ENCODE measurements around the gene ZMIZ1.

Gene ZMIZ1

GRCh38 chr10:79099898-79100448, 31.2 kb downstream of the ZMIZ1 start:
- DNase-seq (ENCODE audit: low read depth) = no peak

GRCh38 chr10:79100771-79101170, 32.0 kb downstream of the ZMIZ1 start:
- DNase-seq (ENCODE audit: low read depth) = no peak

GRCh38 chr10:79101560-79102497, 33.1 kb downstream of the ZMIZ1 start:
- DNase-seq (ENCODE audit: low read depth) = no peak

- no peak for DNase-seq (ENCODE audit: low read depth)
Observed at GRCh38 chr10:79102498-79102874, 33.7 kb downstream of the ZMIZ1 start.

- no peak for DNase-seq (ENCODE audit: low read depth)
Observed at GRCh38 chr10:79103129-79103528, 34.4 kb downstream of the ZMIZ1 start.

- no peak for DNase-seq (ENCODE audit: low read depth)
Observed at GRCh38 chr10:79103585-79103984, 34.8 kb downstream of the ZMIZ1 start.

- no peak for DNase-seq (ENCODE audit: low read depth)
Observed at GRCh38 chr10:79105150-79105739, 36.5 kb downstream of the ZMIZ1 start.

GRCh38 chr10:79105818-79106217, 37.1 kb downstream of the ZMIZ1 start:
- no peak for DNase-seq (ENCODE audit: low read depth)

GRCh38 chr10:79106256-79107050, 37.7 kb downstream of the ZMIZ1 start:
- DNase-seq (ENCODE audit: low read depth) = no peak

- no peak for DNase-seq (ENCODE audit: low read depth)
Observed at GRCh38 chr10:79107736-79108264, 39.0 kb downstream of the ZMIZ1 start.

- no peak for DNase-seq (ENCODE audit: low read depth)
Observed at GRCh38 chr10:79108728-79109127, 40.0 kb downstream of the ZMIZ1 start.

- DNase-seq (ENCODE audit: low read depth) = no peak
Observed at GRCh38 chr10:79111427-79111826, 42.7 kb downstream of the ZMIZ1 start.

- no peak for DNase-seq (ENCODE audit: low read depth)
Observed at GRCh38 chr10:79111846-79112614, 43.3 kb downstream of the ZMIZ1 start.

GRCh38 chr10:79112881-79113431, 44.2 kb downstream of the ZMIZ1 start:
- no peak for DNase-seq (ENCODE audit: low read depth)

- no peak for DNase-seq (ENCODE audit: low read depth)
Observed at GRCh38 chr10:79113827-79114226, 45.1 kb downstream of the ZMIZ1 start.

- DNase-seq (ENCODE audit: low read depth) = no peak
Observed at GRCh38 chr10:79115302-79115701, 46.5 kb downstream of the ZMIZ1 start.

- DNase-seq (ENCODE audit: low read depth) = no peak
Observed at GRCh38 chr10:79116368-79116767, 47.6 kb downstream of the ZMIZ1 start.

- no peak for DNase-seq (ENCODE audit: low read depth)
Observed at GRCh38 chr10:79116801-79117723, 48.3 kb downstream of the ZMIZ1 start.

GRCh38 chr10:79118286-79119202, 49.8 kb downstream of the ZMIZ1 start:
- no peak for DNase-seq (ENCODE audit: low read depth)
